ENCODE results near the gene C1QL1.

Gene C1QL1

DNA sequence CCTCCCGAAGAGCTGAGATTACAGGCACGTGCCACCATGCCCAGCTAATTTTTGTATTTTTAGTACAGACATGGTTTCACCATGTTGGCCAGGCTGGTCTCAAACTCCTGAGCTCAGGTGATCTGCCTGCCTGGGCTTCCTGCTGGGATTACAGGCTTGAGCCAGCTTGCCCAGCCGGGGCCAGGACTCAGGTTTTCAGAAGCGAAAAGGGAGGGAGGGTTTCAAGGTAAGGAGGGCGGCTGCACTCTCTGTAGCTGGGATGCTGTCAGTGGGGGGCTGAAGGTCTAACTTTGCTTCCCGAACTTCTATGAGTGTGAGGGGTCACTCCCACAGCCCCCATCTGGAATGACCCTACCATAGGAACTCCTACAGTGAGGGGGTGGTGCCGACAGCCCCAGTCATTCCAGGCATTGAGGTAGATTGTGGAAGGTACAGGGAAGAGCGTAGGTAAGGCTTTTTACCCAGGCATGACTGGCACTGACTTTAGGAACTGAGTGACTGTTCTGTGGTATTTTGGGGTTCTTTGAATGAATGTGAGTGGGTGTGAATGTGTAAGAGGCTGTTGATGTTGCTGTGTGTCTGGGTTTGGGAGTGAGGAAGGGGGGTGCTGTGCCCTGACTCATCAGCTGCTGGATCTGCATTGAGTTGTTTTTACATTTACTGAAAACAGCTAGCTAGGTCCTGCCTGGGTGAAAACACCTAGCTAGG is 3.8 kb upstream of the C1QL1 start:
- TF ChIP-seq TEAD4 (IDR thresholded peaks at IDR 0.05) (no peak), CREB1 (IDR thresholded peaks at IDR 0.05; ENCODE audit: low read depth) (no peak), YY1 (IDR thresholded peaks at IDR 0.05; ENCODE audit: low read depth) (no peak), CEBPB (IDR thresholded peaks at IDR 0.05) (no peak), EGR1 (IDR thresholded peaks at IDR 0.05) (no peak), ZBTB7A (IDR thresholded peaks at IDR 0.05; ENCODE audit: low read depth) (0 out of 2 replicates have a peak, but pooled peaks have one; percentile 14), TCF12 (IDR thresholded peaks at IDR 0.05; ENCODE audit: low read depth) (0 out of 2 replicates have a peak, but pooled peaks have one; percentile 16), NFIC (IDR thresholded peaks at IDR 0.05) (0 out of 2 replicates have a peak, but pooled peaks have one; percentile 9), EP300 (IDR thresholded peaks at IDR 0.05; ENCODE audit: borderline replicate concordance) (no peak), FOXM1 (IDR thresholded peaks at IDR 0.05; ENCODE audit: borderline replicate concordance, low read depth) (no peak), TAF1 (IDR thresholded peaks at IDR 0.05; ENCODE audit: low read depth) (no peak), RAD21 (IDR thresholded peaks at IDR 0.05; ENCODE audit: low read depth) (no peak)
- TF ChIP-seq, protein P1, sequence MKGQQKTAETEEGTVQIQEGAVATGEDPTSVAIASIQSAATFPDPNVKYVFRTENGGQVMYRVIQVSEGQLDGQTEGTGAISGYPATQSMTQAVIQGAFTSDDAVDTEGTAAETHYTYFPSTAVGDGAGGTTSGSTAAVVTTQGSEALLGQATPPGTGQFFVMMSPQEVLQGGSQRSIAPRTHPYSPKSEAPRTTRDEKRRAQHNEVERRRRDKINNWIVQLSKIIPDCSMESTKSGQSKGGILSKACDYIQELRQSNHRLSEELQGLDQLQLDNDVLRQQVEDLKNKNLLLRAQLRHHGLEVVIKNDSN (IDR thresholded peaks at IDR 0.05) = no peak
- TF ChIP-seq, protein P2, sequence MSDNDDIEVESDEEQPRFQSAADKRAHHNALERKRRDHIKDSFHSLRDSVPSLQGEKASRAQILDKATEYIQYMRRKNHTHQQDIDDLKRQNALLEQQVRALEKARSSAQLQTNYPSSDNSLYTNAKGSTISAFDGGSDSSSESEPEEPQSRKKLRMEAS (IDR thresholded peaks at IDR 0.05) = peak; percentile 55
- TF ChIP-seq, protein P3, sequence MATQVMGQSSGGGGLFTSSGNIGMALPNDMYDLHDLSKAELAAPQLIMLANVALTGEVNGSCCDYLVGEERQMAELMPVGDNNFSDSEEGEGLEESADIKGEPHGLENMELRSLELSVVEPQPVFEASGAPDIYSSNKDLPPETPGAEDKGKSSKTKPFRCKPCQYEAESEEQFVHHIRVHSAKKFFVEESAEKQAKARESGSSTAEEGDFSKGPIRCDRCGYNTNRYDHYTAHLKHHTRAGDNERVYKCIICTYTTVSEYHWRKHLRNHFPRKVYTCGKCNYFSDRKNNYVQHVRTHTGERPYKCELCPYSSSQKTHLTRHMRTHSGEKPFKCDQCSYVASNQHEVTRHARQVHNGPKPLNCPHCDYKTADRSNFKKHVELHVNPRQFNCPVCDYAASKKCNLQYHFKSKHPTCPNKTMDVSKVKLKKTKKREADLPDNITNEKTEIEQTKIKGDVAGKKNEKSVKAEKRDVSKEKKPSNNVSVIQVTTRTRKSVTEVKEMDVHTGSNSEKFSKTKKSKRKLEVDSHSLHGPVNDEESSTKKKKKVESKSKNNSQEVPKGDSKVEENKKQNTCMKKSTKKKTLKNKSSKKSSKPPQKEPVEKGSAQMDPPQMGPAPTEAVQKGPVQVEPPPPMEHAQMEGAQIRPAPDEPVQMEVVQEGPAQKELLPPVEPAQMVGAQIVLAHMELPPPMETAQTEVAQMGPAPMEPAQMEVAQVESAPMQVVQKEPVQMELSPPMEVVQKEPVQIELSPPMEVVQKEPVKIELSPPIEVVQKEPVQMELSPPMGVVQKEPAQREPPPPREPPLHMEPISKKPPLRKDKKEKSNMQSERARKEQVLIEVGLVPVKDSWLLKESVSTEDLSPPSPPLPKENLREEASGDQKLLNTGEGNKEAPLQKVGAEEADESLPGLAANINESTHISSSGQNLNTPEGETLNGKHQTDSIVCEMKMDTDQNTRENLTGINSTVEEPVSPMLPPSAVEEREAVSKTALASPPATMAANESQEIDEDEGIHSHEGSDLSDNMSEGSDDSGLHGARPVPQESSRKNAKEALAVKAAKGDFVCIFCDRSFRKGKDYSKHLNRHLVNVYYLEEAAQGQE (IDR thresholded peaks at IDR 0.05; ENCODE audit: low read depth) = no peak

DNA sequence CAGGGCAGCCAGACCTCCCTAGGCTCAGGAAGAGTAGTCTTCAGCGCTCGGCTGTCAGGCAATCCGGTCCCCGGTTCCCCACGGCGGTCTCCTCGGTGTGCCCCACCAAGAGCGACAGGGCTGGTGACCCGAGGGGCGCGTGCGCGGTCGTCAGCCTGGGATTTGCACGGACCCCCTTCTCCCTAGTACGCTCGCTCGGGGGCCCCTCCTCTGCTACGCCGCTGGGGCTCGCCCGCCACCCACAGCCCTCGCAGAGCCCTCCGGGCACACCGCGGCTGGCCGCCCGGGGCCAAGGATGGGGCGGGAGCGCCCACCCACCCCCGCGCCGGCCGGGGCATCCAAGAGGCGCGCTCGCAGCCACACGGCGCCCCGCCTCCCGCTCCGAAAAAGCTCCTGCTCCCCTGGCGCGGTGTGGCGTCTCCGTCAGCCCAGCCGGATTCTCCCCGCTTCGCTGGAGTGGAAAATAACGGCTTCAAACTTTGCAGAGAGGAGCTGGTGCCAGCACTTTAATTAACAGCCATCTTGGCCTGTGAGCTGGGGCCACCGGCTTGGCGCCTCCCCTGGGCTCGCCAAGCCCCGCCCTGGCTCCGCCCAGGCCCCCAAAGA is 2.1 kb upstream of the C1QL1 start:
- peak; percentile 71 for TF ChIP-seq EGR1 (IDR thresholded peaks at IDR 0.05)
- TF ChIP-seq NFIC (IDR thresholded peaks at IDR 0.05) = peak; percentile 90
- TF ChIP-seq TAF1 (IDR thresholded peaks at IDR 0.05; ENCODE audit: low read depth) = no peak
- TF ChIP-seq CEBPB (IDR thresholded peaks at IDR 0.05) = no peak
- TF ChIP-seq TEAD4 (IDR thresholded peaks at IDR 0.05) = peak; percentile 73
- TF ChIP-seq, protein P3 (IDR thresholded peaks at IDR 0.05; ENCODE audit: low read depth) = no peak
- TF ChIP-seq ZBTB7A (IDR thresholded peaks at IDR 0.05; ENCODE audit: low read depth) = no peak
- TF ChIP-seq, protein P1 (IDR thresholded peaks at IDR 0.05) = no peak
- TF ChIP-seq TCF12 (IDR thresholded peaks at IDR 0.05; ENCODE audit: low read depth) = peak; percentile 83
- peak; percentile 40; the same call in 1 of the 2 replicates for TF ChIP-seq YY1 (IDR thresholded peaks at IDR 0.05; ENCODE audit: low read depth)
- TF ChIP-seq FOXM1 (IDR thresholded peaks at IDR 0.05; ENCODE audit: borderline replicate concordance, low read depth) = no peak
- no peak for TF ChIP-seq CREB1 (IDR thresholded peaks at IDR 0.05; ENCODE audit: low read depth)
- peak; percentile 66; the same call in 1 of the 2 replicates for TF ChIP-seq EP300 (IDR thresholded peaks at IDR 0.05; ENCODE audit: borderline replicate concordance)
- TF ChIP-seq RAD21 (IDR thresholded peaks at IDR 0.05; ENCODE audit: low read depth) = no peak
- TF ChIP-seq, protein P2 (IDR thresholded peaks at IDR 0.05) = peak; percentile 54

DNA sequence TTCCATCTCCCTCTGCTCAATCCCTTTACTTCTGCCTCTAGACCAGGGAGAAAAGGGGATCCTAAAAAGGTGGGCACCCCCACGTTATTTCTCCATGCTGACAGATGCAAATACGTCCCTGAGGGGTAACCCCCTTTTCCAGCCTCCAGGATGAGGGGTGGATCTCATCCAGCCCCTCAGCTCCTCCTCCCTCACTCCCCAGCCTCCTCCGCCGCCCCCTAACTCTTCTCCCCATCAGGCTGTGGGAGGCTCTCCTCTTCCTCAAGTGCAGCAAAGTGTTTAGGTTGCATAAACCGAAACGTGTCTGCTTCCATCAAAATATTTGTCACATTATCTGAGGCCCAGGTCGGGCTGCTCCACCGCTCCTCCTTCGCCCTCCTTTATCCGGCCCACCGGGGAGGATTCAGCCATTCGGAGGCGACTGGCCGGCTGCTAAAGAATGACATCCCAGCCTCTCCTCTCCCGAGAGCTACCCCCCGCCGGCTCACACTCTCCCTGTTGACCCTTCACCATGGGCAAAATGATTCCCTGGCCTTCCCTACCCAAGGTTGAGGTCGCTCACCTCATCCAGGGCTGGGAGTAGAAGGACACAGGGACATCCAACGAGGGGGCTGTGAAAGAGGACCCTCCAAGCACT is 1.2 kb upstream of the C1QL1 start:
- TF ChIP-seq, protein P3 (IDR thresholded peaks at IDR 0.05; ENCODE audit: low read depth) = no peak
- TF ChIP-seq, protein P2 (IDR thresholded peaks at IDR 0.05) = no peak
- TF ChIP-seq TCF12 (IDR thresholded peaks at IDR 0.05; ENCODE audit: low read depth) = no peak
- no peak for TF ChIP-seq TAF1 (IDR thresholded peaks at IDR 0.05; ENCODE audit: low read depth)
- TF ChIP-seq EGR1 (IDR thresholded peaks at IDR 0.05) = no peak

Measured in Ishikawa (cell line).